Heart left ventricle (tissue), 13 donors: Measurements from ENCODE around the gene PSEN1.
"Not testable (repeated sequence)": the region's sequence is repeated elsewhere in the genome, so short reads cannot be mapped to it uniquely, and the experiment has no call there.

Experiments
- POLR2A ChIP-seq, 2 donors: fragments of 450-650 bp; IDR thresholded peaks; one replicate each; pipeline ENCODE4 v1.6.1; 2017; ENCODE audit warnings: antibody characterized with exemption in 2 of 2, mild to moderate bottlenecking in 2 of 2, moderate library complexity in 2 of 2
- TF ChIP-seq, protein P1 (sequence below), 12 donors: fragments of 200-600 bp; sonication (generic) in 4 of 12; IDR thresholded peaks; one replicate each; pipeline versions ENCODE4 v1.5.0 to v1.8.0; 2018 to 2022; ENCODE audit warnings: antibody characterized with exemption in 12 of 12, mild to moderate bottlenecking in 5 of 12
- donor health status: ischemic (EF 13 %, LVEDD 7.1; RV severe dilation, severe dysfunction).
- donor health status: DM: no; HTN: yes; CAD: no.
- donor health status: DM: no; HTN: no; CAD: no.
- donor health status: ischemic (EF 25% LVEDD 6.9; RV normal size, moderate dysfunction).
- donor health status: ischemic (EF 25% LVEDD 5.7; RV mildly dilated, moderate dysfunction).
- donor health status: ischemic (EF 35%, LVEDD 5.7; RV mildly dilated, moderate dysfunction).
- donor health status: nonischemic (EF 11% LVEDD 7.7; RV severe dilation, severe dysfunction).
- donor health status: DM: yes; HTN: yes; CAD: no.
- donor health status: PGD.
- donor health status: ischemic (EF 29% LVEDD 5.4; RV normal size, mild dysfunction).
- donor health status: nonischemic (EF 23%, LVEDD 6.1; RV moderate dilation, normal function).

DNA sequence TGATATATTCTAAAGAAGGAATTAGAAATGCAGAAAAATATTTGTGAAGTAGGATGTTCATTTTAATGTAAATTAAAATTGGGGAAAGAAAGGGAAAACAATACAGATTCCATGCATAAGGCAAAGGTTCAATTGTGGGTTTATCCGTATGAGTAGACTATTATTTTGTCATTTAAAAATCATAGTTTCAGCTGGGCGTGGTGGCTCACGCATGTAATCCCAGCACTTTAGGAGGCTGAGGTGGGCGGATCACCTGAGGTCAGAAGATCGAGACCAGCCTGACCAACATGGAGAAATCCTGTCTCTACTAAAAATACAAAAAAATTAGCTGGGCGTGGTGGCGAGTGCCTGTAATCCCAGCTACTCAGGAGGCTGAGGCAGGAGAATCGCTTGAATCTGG is 44.7 kb downstream of the PSEN1 start:
- TF ChIP-seq, protein P1, sequence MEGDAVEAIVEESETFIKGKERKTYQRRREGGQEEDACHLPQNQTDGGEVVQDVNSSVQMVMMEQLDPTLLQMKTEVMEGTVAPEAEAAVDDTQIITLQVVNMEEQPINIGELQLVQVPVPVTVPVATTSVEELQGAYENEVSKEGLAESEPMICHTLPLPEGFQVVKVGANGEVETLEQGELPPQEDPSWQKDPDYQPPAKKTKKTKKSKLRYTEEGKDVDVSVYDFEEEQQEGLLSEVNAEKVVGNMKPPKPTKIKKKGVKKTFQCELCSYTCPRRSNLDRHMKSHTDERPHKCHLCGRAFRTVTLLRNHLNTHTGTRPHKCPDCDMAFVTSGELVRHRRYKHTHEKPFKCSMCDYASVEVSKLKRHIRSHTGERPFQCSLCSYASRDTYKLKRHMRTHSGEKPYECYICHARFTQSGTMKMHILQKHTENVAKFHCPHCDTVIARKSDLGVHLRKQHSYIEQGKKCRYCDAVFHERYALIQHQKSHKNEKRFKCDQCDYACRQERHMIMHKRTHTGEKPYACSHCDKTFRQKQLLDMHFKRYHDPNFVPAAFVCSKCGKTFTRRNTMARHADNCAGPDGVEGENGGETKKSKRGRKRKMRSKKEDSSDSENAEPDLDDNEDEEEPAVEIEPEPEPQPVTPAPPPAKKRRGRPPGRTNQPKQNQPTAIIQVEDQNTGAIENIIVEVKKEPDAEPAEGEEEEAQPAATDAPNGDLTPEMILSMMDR (IDR thresholded peaks at IDR 0.05): not testable (repeated sequence)
- TF ChIP-seq POLR2A (IDR thresholded peaks at IDR 0.05): not testable (repeated sequence)
